Heart right ventricle (tissue), 16 donors: Measurements from ENCODE around the gene YIPF4. TPM values are rescaled to one million over a fixed set of nuclear protein-coding genes. Genes with fewer than 3 reads are reported as not detected.
"Not testable (repeated sequence)": the region's sequence is repeated elsewhere in the genome, so short reads cannot be mapped to it uniquely, and the experiment has no call there.

Source experiments
- ATAC-seq, 8 donors: fragments of 200-7000 bp; cut with Tn5 transposase; one replicate each; pipeline ENCODE4 v1.9.1; 2020; ENCODE audit warnings: mild to moderate bottlenecking in 8 of 8, moderate library complexity in 8 of 8, moderate number of reproducible peaks in 1 of 8
- DNase-seq, 2 donors: peaks; one replicate each; pipeline ENCODE4 v3.0.0-alpha.2; 2020
- H3K27ac ChIP-seq, 10 donors: fragments of 200-600 bp; sonication (generic) in 2 of 10; one replicate each; pipeline versions ENCODE4 v1.5.0 to v1.8.0; 2020 to 2022; ENCODE audit warnings: mild to moderate bottlenecking in 3 of 10
- H3K27me3 ChIP-seq, 7 donors: fragments of 200-600 bp; one replicate each; pipeline ENCODE4 v1.8.0; 2021 to 2022; ENCODE audit warnings: mild to moderate bottlenecking in 2 of 7
- H3K36me3 ChIP-seq, 9 donors: fragments of 200-600 bp; sonication (generic) in 1 of 9; one replicate each; pipeline versions ENCODE4 v1.5.0 to v1.8.0; 2020 to 2022; ENCODE audit warnings: mild to moderate bottlenecking in 2 of 9
- H3K4me1 ChIP-seq, 9 donors: fragments of 200-600 bp; sonication (generic) in 1 of 9; one replicate each; pipeline versions ENCODE4 v1.5.0 to v1.8.0; 2020 to 2022; ENCODE audit warnings: mild to moderate bottlenecking in 4 of 9
- H3K4me3 ChIP-seq, 10 donors: fragments of 200-600 bp; sonication (generic) in 2 of 10; one replicate each; pipeline versions ENCODE4 v1.5.0 to v1.8.0; 2020 to 2022; ENCODE audit warnings: mild to moderate bottlenecking in 7 of 10, moderate library complexity in 2 of 10
- H3K9me3 ChIP-seq, 11 donors: fragments of 200-600 bp in 10 of 11; sonication (generic) in 2 of 11; one replicate each; pipeline versions ENCODE4 v1.5.0 to v1.8.0; 2013 to 2022; ENCODE audit warnings: mild to moderate bottlenecking in 2 of 11, control low read depth in 1 of 11, moderate library complexity in 1 of 11
- CTCF ChIP-seq, 9 donors: fragments of 200-600 bp; sonication (generic) in 2 of 9; IDR thresholded peaks; one replicate each; pipeline versions ENCODE4 v1.5.0 to v1.8.0; 2021 to 2022; ENCODE audit warnings: antibody characterized with exemption in 9 of 9, mild to moderate bottlenecking in 5 of 9, moderate library complexity in 1 of 9
- WGBS, 2 donors: extraction: QIAGEN DNeasy Blood & Tissue Kit; methylation state at CpG; one replicate each; pipeline ENCODE4 v1.1.7; 2013; ENCODE audit warnings: inconsistent platforms in 1 of 2; 5-methylcytosine and 5-hydroxymethylcytosine counted together
- intact Hi-C, 10 donors: fragments of 100-400 bp; cut with DNase I; formaldehyde crosslinking; loops; one replicate each; pipeline versions ENCODE4 v1.11.1 to v1.14.2; 2022
- polyA plus RNA-seq, 2 donors: library from polyadenylated mRNA; stranded (reverse); fragments of 200-250 nt; gene quantifications; one replicate each; pipeline ENCODE4 v1.2.3, GENCODE V29; 2013
- total RNA-seq, 10 donors: library from RNA; stranded (reverse); fragmentation: NEBNext Ultra II Directional in 3 of 10; extraction: Animal tissue kit (Norgen Biotek cat#: 25700) in 3 of 10; gene quantifications; one replicate each; pipeline versions ENCODE4 v1.2.1 to v1.2.4, GENCODE V29; 2021 to 2023
- donor health status: Arrhythmogenic right ventricular cardiomyopathy.
- donor health status: ischemic (EF 13 %, LVEDD 7.1; RV severe dilation, severe dysfunction).
- donor health status: healthy with polysubstance abuse.
- donor health status: DM: no; HTN: yes; CAD: no.
- donor health status: DM: no; HTN: no; CAD: no.
- donor health status: ischemic (EF 25% LVEDD 6.9; RV normal size, moderate dysfunction).
- donor health status: ischemic (EF 25% LVEDD 5.7; RV mildly dilated, moderate dysfunction).
- donor health status: healthy.
- donor health status: DM: yes; HTN: yes; CAD: no.
- donor health status: Ischemic cardiomyopathy.
- donor health status: ischemic (EF 35%, LVEDD 5.7; RV mildly dilated, moderate dysfunction).
- donor health status: nonischemic (EF 11% LVEDD 7.7; RV severe dilation, severe dysfunction).
- donor health status: DM: yes; HTN: yes; CAD: no.
- donor health status: PGD.
- donor health status: ischemic (EF 29% LVEDD 5.4; RV normal size, mild dysfunction).
- donor health status: nonischemic (EF 23%, LVEDD 6.1; RV moderate dilation, normal function).

The YIPF4 gene
- total and polyA plus RNA-seq, 12 donors = 15.1 to 94.3 (median 64.7) TPM

GRCh38 chr2:32356681-32357317 is 79.1 kb downstream of the YIPF4 start, which contains the start of gene BIRC6:
TSS of gene BIRC6 (plus strand) at chr2:32357023. CDS start at chr2:32357162, 139 bp downstream.
- H3K4me3 ChIP-seq = peak within 1 kb of the TSS; percentile 76 to 99 (median 92)
- no peaks in the 10 kb centered on the region for H3K9me3 ChIP-seq
- peak in 1 of 9 donors; percentile 20 for TF ChIP-seq CTCF (IDR thresholded peaks at IDR 0.05)
- intact Hi-C loops = loop anchor here in 2 of 10 donors (10.0 kb wide), 2 partner anchors 72 to 192 kb away; partner anchors contain the start of gene SLC30A6 (in 1 of the 2)
- H3K27ac ChIP-seq = peak within 1 kb of the TSS; percentile 85 to 98 (median 96)
- peak; percentile 98 to 99 for DNase-seq
- peaks cover 3 to 41% (median 31%) of the 10 kb centered on the region in 9 donors for H3K4me1 ChIP-seq
- no peaks in the 10 kb centered on the region for H3K27me3 ChIP-seq
- 0% methylated on average over 60 to 76 of the region's 76 CpGs for WGBS, 2 donors
- ATAC-seq = peak; percentile 96 to 98 (median 97)
- H3K36me3 ChIP-seq = peaks cover 0 to 10% (median 0%) of the 10 kb centered on the region in 9 donors

- H3K4me1 ChIP-seq = peaks cover 3 to 41% (median 31%) of the 10 kb centered on the region in 9 donors
- H3K9me3 ChIP-seq = no peaks in the 10 kb centered on the region
- H3K27me3 ChIP-seq = no peaks in the 10 kb centered on the region
- peak; percentile 2 to 39 (median 10) for ATAC-seq
- peak overlapping the region; percentile 76 to 99 (median 92) for H3K4me3 ChIP-seq
- no peak for TF ChIP-seq CTCF (IDR thresholded peaks at IDR 0.05)
- DNase-seq = peak; percentile 34 to 40
- H3K36me3 ChIP-seq = peaks cover 0 to 10% (median 0%) of the 10 kb centered on the region in 9 donors
- whole genome bisulfite sequencing, 2 donors = 0 to 1% methylated on average over 64 to 65 of the region's 65 CpGs
- peak overlapping the region; percentile 85 to 98 (median 96) for H3K27ac ChIP-seq
- intact Hi-C loops = loop anchor here in 2 of 10 donors (10.0 kb wide), 2 partner anchors 73 to 193 kb away; partner anchors contain the start of gene SLC30A6 (in 1 of the 2)
Measured at GRCh38 chr2:32357318-32358110, 79.8 kb downstream of the YIPF4 start.

GRCh38 chr2:32358111-32358482 is 80.4 kb downstream of the YIPF4 start:
- Histone ChIP-seq H3K27me3 (no peaks in the 10 kb centered on the region), H3K4me3 (peak overlapping the region; percentile 76 to 99 (median 92)), H3K36me3 (peaks cover 0 to 10% (median 0%) of the 10 kb centered on the region in 9 donors), H3K9me3 (no peaks in the 10 kb centered on the region), H3K27ac (peak overlapping the region in 9 of 10 donors; percentile 31 to 98 (median 96)), H3K4me1 (peaks cover 3 to 43% (median 31%) of the 10 kb centered on the region in 9 donors)
- TF ChIP-seq CTCF (IDR thresholded peaks at IDR 0.05) = no peak
- intact Hi-C loops = loop anchor here in 2 of 10 donors (10.0 kb wide), 2 partner anchors 73 to 193 kb away; partner anchors contain the start of gene SLC30A6 (in 1 of the 2)
- DNase-seq (peak in 1 of 2 donors; percentile 10), ATAC-seq (no peak)
- WGBS, 2 donors = 5 to 10% methylated on average over 16 of the region's 16 CpGs

GRCh38 chr2:32360416-32360815 is 82.7 kb downstream of the YIPF4 start:
- Histone ChIP-seq H3K4me3 (no peak overlapping the region), H3K9me3 (no peaks in the 10 kb centered on the region), H3K27me3 (no peaks in the 10 kb centered on the region), H3K36me3 (peaks cover 0 to 10% (median 0%) of the 10 kb centered on the region in 9 donors), H3K27ac (peak overlapping the region in 1 of 10 donors; percentile 8), H3K4me1 (peaks cover 3 to 58% (median 40%) of the 10 kb centered on the region in 9 donors)
- 73 to 76% methylated on average over 4 of the region's 4 CpGs for WGBS, 2 donors
- intact Hi-C loops = no loop called here
- no peak for DNase-seq
- ATAC-seq = no peak
- no peak for TF ChIP-seq CTCF (IDR thresholded peaks at IDR 0.05)

- 92 to 95% methylated on average over 2 of the region's 2 CpGs for WGBS, 2 donors
- H3K4me1 ChIP-seq = peaks cover 3 to 67% (median 38%) of the 10 kb centered on the region in 9 donors
- intact Hi-C loops = not testable (repeated sequence)
Measured at GRCh38 chr2:32362997-32363396, 85.3 kb downstream of the YIPF4 start.

More at GRCh38 chr2:32362997-32363396, 85.3 kb downstream of the YIPF4 start:
- H3K27me3 ChIP-seq, H3K9me3 ChIP-seq, H3K27ac ChIP-seq, ATAC-seq, DNase-seq, H3K4me3 ChIP-seq: not testable (repeated sequence)
- peaks cover 0 to 10% (median 0%) of the 10 kb centered on the region in 9 donors for H3K36me3 ChIP-seq
